Measurements from ENCODE around the gene TBL1X. TPM values are rescaled to one million over a fixed set of nuclear protein-coding genes. Genes with fewer than 3 reads are reported as not detected.

Gene TBL1X
- total and polyA plus RNA-seq, 2 donors (not counting 3 experiments of a cell fraction or from before 2014, with no cell fraction given), result 8.7 to 25.3 TPM

DNA sequence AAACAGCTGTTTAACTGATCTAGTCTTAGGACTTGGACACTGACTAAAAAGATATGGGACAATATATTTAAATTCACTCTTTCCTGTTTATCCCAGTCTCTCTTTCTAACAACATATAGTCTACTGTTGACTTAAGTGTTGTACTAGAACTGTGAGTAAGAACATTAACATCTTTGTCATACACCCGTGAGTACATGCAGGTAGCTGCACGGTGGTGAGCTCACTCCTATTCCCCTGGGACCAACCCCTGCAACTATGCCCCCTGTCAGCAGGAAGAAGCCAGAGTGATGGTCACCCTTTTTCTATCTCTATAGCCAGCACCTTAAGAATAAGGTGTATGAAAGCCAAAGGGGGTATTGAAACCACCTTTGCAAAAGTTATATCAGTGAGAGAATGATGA lies 17.6 kb downstream of the TBL1X start:
- no peak overlapping the region for H3K4me2 ChIP-seq (ENCODE audit: insufficient read depth, low read length)
- FAIRE-seq, result no peak
- H3K4me1 ChIP-seq (ENCODE audit: control insufficient read depth, extremely low read depth, insufficient read depth, low read length), result no peaks in the 10 kb centered on the region
- H3K4me3 ChIP-seq (replicated peaks in 1 of 3; ENCODE audit: insufficient read depth in 1 of 3, low read depth in 1 of 3, low read length in 3 of 3), result no peak overlapping the region
- H3K9me3 ChIP-seq (replicated peaks; ENCODE audit: control insufficient read depth, insufficient read depth, low read length), result no peaks in the 10 kb centered on the region
- intact Hi-C loops (cut with micrococcal nuclease), result no loop called here
- peak; percentile 46 for DNase-seq (ENCODE audit: low read depth, low spot score)
- POLR2A ChIA-PET, result no interaction called here
- CTCF ChIA-PET, result no interaction called here
- no peaks in the 10 kb centered on the region for H4K20me1 ChIP-seq (replicated peaks; ENCODE audit: control insufficient read depth, extremely low read depth, insufficient read depth, low read length)
- no peaks in the 10 kb centered on the region for H3K27me3 ChIP-seq (ENCODE audit: control insufficient read depth in 2 of 2, insufficient read depth in 2 of 2, low read length in 2 of 2)
- H3K36me3 ChIP-seq (ENCODE audit: control insufficient read depth in 2 of 2, extremely low read depth in 1 of 2, insufficient read depth in 2 of 2, low read length in 2 of 2), result no peaks in the 10 kb centered on the region
- no peak overlapping the region for H2AFZ ChIP-seq (ENCODE audit: low read depth, low read length)
- no peak overlapping the region for H3K27ac ChIP-seq (ENCODE audit: insufficient read depth, low read depth, low read length)
- H3K9me1 ChIP-seq (replicated peaks; ENCODE audit: control insufficient read depth, extremely low read depth, insufficient read depth, low read length), result no peaks in the 10 kb centered on the region
- H3K79me2 ChIP-seq (ENCODE audit: control insufficient read depth, insufficient read depth, low read length), result peaks cover 14% of the 10 kb centered on the region
- TF ChIP-seq GATA2 (IDR thresholded peaks at IDR 0.05; ENCODE audit: insufficient read depth, insufficient read length, low read depth, low read length) (no peak), EZH2 (IDR thresholded peaks at IDR 0.05; ENCODE audit: borderline replicate concordance, low read depth, low read length, severe bottlenecking) (no peak), JUN (IDR thresholded peaks at IDR 0.05; ENCODE audit: borderline replicate concordance, insufficient read depth, insufficient read length, low read depth) (no peak), FOS (IDR thresholded peaks at IDR 0.05; ENCODE audit: borderline replicate concordance, insufficient read depth, low read length) (no peak), POLR2A (IDR thresholded peaks at IDR 0.05; ENCODE audit: low read depth, low read length) (no peak), MYC (IDR thresholded peaks at IDR 0.05; ENCODE audit: low read depth, low read length) (no peak), POLR2AphosphoS5 (IDR thresholded peaks at IDR 0.05; ENCODE audit: insufficient read depth, low read depth, low read length) (no peak)
- TF ChIP-seq, protein P1, sequence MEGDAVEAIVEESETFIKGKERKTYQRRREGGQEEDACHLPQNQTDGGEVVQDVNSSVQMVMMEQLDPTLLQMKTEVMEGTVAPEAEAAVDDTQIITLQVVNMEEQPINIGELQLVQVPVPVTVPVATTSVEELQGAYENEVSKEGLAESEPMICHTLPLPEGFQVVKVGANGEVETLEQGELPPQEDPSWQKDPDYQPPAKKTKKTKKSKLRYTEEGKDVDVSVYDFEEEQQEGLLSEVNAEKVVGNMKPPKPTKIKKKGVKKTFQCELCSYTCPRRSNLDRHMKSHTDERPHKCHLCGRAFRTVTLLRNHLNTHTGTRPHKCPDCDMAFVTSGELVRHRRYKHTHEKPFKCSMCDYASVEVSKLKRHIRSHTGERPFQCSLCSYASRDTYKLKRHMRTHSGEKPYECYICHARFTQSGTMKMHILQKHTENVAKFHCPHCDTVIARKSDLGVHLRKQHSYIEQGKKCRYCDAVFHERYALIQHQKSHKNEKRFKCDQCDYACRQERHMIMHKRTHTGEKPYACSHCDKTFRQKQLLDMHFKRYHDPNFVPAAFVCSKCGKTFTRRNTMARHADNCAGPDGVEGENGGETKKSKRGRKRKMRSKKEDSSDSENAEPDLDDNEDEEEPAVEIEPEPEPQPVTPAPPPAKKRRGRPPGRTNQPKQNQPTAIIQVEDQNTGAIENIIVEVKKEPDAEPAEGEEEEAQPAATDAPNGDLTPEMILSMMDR (IDR thresholded peaks at IDR 0.05; ENCODE audit: extremely low read depth in 1 of 2, insufficient read depth in 1 of 2, low read depth in 1 of 2, low read length in 2 of 2), result no peak
- TF ChIP-seq, protein P2, sequence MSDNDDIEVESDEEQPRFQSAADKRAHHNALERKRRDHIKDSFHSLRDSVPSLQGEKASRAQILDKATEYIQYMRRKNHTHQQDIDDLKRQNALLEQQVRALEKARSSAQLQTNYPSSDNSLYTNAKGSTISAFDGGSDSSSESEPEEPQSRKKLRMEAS (IDR thresholded peaks at IDR 0.05; ENCODE audit: insufficient read depth, insufficient read length), result no peak
- no TSS peak for BruUV-seq (replicated peaks)
- dilution Hi-C loops (cut with MboI; ENCODE audit: extremely low pct_ligation_motif_present, low sequenced_read_pairs), result no loop called here
- H3K9ac ChIP-seq (replicated peaks; ENCODE audit: extremely low read depth, insufficient read depth, low read length), result no peak overlapping the region

Data from endothelial cell of umbilical vein (primary cell).